SK-N-DZ (cell line): ENCODE data around the gene FBXO42.
"Not testable (repeated sequence)": the region's sequence is repeated elsewhere in the genome, so short reads cannot be mapped to it uniquely, and the experiment has no call there.

Experiments
- DNase-seq: peaks from one replicate; pipeline ENCODE4 v3.0.0-alpha.2; 2015; ENCODE audit warnings: low spot score

Gene FBXO42

GRCh38 chr1:16222716-16223115 is 129.6 kb downstream of the FBXO42 start:
- not testable (repeated sequence) for DNase-seq

GRCh38 chr1:16221499-16221898 is 130.8 kb downstream of the FBXO42 start:
- no peak for DNase-seq

GRCh38 chr1:16219968-16220500 is 132.2 kb downstream of the FBXO42 start:
- no peak for DNase-seq

DNA sequence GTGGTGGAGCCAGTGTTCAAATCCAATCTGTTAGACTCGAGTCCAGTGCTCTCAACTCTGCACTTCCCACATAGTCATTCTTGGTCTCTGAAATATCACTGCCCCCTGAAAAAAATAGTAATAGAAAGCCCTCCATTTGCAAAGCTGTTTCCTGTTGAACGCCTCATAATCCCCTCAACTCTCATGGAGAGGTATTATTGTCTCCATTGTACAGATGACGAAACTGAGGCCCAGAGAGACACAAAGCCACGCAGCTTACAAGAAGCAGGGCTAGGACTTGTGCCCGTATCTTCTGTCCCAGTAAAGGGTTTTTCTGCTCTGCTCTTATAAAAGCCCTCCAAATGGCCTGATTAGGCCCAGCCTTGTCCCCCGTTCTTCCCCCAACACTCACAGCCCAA is 133.6 kb downstream of the FBXO42 start:
- DNase-seq = no peak

GRCh38 chr1:16218014-16218673 is 134.1 kb downstream of the FBXO42 start:
- no peak for DNase-seq

DNA sequence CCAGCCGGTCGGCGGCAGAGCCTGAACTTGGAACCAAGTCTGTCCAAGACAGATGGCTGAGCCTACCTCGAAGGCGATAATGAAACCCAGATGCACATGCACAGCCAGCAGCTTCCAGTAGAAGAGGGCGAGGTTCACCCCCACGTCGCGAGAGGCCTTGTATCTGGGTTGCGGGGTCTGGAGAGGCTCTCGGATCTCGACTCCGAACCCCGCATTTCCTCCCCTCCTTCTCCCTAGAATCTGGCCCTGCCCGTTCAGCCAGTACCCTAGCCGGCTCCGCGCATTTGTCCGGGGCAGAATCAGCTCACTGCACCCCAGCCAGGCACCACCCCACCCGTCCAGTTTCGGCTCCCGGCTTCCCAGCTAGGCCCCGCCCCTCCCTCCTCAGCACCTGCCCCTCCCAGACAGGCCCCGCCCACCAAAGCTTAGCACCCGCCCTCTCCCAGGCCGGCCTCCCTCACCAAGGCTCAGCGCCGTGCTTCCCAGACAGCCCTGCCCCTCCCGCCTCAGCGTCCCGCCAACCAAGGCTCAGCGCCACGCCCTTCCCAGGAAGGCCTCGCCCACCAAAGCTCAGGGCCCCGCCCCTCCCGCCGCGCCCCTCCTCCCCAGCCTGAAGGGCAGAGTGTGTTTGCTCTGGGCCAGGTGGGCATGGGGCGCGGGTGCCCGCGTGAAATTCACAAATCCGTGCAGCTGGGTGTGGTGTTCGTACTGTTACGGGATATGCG is 135.1 kb downstream of the FBXO42 start:
- peak; percentile 85 for DNase-seq

DNA sequence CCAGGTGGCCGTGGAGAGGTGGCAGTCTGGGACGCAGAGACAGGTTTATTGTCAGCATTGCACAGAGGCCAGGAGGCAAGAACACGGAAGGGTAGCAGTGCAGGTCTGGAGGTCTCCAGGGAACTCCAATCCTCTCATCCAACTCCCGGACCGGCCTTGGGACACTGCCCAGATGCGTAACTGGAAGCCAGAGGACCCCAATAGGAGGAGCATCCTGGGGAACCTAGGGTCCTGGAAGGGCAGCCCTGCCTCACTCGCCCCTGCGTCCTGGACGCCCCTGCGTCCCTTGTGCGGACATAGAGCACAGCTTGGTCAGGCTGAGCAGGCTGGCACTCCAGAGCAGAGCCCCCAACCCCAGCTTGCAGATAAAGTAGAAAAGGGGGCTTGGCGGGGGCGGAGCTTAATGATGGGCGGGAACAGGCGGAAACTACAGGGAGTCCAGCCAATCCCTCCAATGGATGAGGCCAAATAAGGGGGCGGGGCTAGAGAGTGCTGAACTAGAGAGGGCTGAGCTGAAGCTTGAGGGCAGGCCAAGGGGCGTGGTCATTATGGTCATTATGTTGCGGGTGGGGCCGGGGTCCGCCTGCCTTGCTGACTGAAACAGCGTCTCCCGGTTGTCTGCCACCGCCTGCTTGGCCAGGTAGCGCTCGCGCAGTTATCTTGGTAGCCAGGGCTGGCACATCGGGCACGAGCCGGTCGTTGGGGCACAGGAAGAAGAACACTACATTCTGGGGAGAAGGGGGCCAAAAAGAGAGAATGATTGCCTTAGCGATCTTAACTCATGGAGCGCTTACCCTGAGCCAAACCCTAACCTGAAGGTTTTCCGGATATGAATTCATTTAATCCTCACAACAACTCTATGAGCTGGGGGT is 136.2 kb downstream of the FBXO42 start:
- DNase-seq = peak; percentile 85

DNA sequence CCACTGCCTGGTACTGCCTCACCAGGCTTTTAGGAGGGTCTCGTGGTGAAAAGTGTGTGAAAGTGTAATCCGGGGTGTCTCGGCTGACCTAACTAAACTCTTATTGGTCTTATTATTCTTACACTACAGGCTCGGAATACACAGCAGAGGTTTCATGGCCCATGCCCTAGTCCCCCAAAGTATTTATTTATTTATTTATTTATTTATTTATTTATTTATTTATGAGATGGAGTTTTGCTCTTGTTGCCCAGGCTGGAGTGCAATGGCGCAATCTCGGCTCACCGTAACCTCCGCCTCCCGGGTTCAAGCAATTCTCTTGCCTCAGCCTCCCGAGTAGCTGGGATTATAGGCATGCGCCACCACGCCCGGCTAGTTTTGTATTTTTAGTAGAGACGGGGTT is 137.0 kb downstream of the FBXO42 start:
- not testable (repeated sequence) for DNase-seq

DNA sequence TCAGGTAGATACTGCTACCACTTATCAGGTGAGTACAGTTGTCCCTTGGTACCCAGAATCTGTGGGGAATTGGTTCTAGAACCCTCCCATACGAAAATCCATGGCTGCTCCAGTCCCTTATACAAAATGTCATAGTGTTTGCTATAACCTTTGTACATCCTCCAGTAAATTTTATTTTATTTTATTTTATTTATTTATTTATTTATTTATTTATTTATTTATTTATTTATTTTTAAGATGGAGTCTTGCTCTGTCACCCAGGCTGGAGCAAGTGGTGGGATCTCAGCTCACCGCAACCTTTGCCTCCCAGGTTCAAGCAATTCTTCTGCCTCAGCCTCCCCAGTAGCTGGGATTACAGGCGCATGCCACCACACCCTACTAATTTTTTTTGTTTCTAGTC is 138.7 kb downstream of the FBXO42 start:
- DNase-seq = not testable (repeated sequence)

DNA sequence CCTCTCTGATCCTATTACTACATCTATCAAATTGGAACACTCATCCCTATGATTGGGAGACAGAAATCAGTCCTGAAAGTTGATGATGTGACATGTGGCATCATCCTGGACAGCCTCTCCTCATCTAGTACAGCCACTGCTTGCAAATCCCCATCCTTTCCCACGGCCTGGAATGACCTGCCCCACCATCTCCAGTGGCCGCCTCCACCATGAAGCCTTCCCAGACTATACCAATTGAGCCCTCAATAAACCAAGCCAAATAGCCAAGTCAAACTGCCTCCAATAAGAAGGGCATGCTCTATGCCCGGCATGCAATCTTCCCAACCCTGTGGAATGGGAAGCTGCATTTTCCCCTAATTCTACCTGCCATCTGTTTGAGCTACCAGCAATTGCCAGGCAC is 139.3 kb downstream of the FBXO42 start:
- no peak for DNase-seq

DNA sequence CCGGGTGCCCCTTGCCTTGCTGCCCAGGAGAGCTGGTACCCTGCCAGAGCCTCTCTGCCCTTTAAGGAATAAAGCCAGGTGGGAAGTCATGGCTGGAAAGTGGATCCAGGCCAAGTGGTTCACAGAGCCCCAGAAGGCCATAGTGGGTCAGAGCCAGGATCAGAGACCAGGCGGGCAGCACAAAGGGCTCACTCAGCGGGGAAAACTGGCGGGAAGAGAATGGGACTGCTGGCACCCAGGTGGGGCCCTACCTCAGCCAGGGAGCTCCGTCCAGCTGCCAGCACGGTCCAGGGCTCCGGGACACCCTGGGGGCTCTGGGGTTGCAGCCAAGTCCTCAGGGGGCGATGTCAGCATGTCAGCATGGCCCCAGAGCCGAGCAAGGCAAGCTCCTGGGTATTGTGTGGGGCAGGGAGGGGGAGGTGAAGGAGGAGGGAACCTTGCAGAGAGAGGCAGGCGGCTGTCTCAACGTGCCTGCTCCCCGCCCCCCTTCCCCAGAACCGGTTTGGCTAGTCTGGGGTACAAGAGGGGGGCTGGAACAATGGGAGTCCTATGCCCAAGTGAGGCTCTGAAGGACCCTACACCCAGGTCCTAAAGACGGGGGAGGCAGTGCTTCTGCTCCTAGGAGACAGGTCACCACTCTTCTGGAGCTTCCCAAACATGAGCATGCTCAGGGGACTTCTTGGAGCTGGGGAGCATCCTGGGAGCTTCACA is 139.9 kb downstream of the FBXO42 start, which contains the start of gene ARHGEF19:
TSS of gene ARHGEF19 (minus strand) at position 402 of the 711 bp plus-strand sequence. CDS start 3,598 bp downstream, outside the sequence.
- no peak for DNase-seq

GRCh38 chr1:16211824-16212223 is 140.5 kb downstream of the FBXO42 start:
- DNase-seq = no peak

DNA sequence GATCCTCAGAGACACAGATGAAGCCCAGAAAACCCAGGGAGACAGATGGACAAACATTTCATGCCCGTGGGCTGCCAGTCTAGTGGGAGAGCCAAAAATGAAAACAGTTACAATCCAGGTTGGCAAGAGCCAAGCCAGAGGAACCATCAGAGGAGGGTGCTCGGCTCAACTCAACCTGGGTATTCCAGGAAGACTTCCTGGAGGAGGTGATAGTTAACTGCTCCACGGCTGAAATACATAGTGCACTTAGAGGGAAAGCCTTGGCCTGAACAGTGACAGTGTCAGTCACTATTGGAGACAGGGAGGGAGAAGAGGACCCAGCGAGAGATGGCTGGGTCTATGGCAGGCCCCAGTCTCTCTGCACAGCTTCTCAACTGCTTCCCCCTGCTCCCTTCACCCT is 141.7 kb downstream of the FBXO42 start:
- no peak for DNase-seq

DNA sequence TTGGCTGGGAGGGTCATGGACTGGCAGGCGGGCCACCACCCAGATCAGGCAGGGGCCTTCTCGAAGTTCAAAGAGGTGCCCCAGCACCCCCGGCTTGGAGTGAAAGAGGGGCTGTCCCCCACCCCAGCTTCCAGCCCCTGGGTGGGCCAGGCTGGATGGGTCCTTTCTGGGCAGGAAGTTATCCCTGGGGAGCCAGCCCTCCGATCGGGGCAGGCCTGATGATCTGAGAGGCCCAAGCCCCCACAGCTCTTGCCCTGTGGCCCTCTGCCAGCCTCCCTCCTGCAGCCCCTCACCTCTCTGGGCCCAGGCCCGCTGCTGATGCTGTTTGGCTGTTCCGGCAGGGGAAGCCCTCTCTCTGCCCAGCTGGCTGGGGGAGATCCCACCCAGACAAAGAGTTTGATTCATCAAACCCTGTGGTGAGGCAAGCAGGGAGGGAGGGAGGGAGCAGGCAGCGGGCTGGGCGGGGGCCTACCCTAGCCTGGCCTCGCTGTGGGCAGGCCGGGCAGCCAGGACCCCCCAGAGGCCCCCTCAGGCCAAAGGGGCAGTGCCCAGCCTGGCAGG is 142.4 kb downstream of the FBXO42 start:
- DNase-seq = no peak

GRCh38 chr1:16209132-16209846 is 143.0 kb downstream of the FBXO42 start:
- no peak for DNase-seq

GRCh38 chr1:16208270-16208987 is 143.9 kb downstream of the FBXO42 start:
- no peak for DNase-seq

DNA sequence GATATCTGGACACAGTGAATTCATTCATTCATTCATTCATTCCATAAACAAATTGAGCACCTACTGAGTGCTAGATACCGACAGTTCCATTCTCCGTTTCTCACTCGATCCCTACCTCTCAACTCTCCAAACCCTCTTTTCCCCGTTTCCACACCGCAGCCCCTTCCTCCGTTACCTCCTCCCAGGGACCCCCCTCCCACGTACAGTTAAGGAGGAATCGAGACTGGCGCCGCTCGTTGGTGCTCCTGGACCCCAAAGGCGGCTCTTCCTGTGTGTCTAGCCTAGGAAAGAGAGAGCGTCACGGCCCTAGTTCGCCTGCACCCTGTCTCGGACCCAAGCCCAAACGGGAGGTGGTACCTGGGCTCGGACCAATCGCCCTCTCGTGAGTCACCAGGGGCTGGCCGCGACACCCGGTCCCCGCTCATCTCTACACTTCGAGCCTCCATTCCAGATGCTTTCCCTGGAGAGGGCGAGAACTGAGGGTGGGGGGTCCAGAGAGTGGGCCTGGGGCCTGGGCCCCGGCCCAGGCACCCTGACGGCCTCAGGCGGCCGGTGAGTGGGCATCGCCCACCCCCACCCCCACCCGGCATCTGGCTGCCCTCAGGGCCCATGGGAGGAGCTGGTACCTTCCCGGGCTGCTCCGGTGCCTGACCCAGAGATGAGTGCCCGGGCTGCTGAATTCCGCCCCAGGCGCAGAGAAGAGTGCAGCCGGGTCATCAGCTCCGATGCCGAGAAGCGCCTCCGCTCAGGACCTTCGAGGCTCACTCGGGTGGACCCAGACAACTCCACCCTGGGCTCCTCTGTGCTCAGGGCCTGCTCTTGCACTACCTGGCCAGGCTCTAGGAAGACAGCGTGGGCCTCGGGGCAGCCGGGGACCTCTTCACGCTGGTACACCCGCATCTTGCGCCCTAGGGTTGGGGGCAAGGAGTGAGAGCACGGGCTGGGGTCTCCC is 144.7 kb downstream of the FBXO42 start:
- DNase-seq = no peak

DNA sequence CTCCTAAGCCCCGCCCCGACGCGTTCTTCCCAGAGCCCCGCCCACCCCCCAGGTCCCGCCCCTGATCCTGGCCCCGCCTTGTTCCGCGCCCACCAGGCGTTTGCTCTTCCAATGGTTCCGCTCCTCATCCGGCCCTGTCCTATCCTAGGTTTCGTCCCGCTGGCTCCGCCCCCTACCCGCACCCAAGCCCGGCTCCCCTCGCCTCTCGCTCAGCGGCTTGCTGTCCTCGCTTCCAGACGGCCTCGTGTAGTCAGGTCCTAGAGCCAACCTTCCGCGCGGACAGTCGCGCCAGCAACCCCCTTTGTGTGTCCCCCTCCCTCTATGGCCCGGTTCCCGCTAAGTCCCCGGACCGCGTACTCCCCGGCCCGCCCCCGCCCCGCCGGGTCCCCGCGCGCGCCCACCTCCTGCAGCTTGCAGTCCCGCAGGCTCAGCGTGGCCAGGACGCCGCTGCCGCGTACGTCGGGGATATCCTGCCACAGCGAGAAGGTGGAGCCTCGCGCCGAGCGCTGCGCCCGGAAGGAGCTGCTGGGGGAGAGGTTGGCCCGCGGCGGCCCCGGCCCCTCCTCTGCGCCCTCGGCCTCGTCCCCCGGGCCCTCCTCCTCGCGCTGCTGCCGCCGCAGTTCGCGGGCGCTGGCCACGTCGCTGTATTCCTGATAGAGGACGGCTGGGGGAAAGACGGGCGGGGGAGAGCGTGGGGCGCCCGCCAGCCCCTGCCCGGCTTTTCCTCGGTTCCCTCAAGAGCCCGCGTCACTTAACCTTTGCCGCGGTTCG is 145.5 kb downstream of the FBXO42 start:
- peak; percentile 93 for DNase-seq
